Brain microvascular endothelial cell (primary cell): ENCODE results near the gene S100A13.

Source experiments
- DNase-seq: peaks from one replicate; pipeline ENCODE4 v3.0.0-alpha.2; 2020
- H3K27ac ChIP-seq: fragments of 250-450 bp; sonication (Bioruptor Pico); 2 replicates; pipeline ENCODE4 v1.5.1; 2020; ENCODE audit warnings: mild to moderate bottlenecking, moderate library complexity
- H3K27me3 ChIP-seq: fragments of 250-450 bp; sonication (Bioruptor Pico); replicated peaks from 2 replicates; pipeline ENCODE4 v1.5.1; 2020; ENCODE audit warnings: mild to moderate bottlenecking
- H3K36me3 ChIP-seq: fragments of 250-450 bp; sonication (Bioruptor Pico); replicated peaks from 2 replicates; pipeline ENCODE4 v1.5.1; 2020; ENCODE audit warnings: mild to moderate bottlenecking
- H3K4me3 ChIP-seq: 2 replicates; pipeline ENCODE4 v1.5.1; 2011; ENCODE audit warnings: low read depth, mild to moderate bottlenecking, control low read depth, low read length, moderate library complexity
- in situ Hi-C: cut with HindIII; loops from 2 replicates; pipeline ENCODE4 v1.10.0; 2017; ENCODE audit warnings: low sequenced_read_pairs, low pct_ligation_motif_present
- TF ChIP-seq, protein P1 (sequence below): IDR thresholded peaks from 2 replicates; pipeline ENCODE4 v1.5.1; 2011; ENCODE audit warnings: low read depth, mild to moderate bottlenecking, moderate library complexity, low read length, control low read depth, inconsistent platforms; ENCODE audit errors: missing control alignments

S100A13 gene

DNA sequence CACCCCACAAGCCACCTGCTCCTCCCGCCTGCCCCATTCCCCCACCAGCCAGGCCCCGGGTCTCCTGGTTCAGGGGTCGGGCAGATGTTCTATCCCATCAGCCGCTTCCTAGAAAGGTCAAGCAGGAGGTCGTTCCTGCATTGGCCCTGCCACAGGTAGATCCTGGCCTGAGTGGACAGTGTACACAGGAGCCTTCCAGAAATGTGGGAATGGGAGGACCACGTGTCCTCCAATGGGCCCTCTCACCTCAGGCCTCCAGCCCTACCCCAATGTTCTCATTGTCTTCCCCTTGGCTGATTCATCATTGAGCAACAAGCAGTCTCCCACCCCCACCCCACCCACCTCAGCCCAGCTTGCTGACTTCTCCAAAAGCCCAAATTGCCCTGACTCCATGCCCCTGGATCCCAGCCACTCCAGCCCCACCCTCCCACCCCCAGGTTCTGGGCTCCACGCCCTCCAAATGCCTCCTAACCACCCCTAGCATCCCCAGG is 16.4 kb downstream of the S100A13 start:
- DNase-seq: no peak
- H3K4me3 ChIP-seq: no peak overlapping the region
- in situ Hi-C loops: no loop called here

DNA sequence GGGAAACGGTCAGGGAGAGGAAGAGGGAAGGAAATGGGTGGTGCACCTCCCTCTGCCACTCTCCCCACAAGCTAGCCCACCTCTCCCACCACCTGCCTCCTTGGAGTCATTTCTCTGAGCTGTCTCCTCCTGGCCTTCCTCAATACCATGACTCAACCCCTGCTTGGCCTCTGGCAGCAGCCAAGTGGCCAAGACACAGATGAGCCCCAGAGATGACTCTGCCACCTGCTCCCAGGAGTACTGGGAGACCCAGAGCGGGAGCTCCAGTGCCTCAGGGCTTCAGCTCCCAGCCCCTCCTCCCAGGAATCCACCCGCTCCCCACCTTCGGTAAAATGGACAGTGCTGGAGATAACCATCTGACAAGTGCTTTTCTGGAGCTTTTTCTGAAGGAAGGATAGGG is 17.0 kb downstream of the S100A13 start:
- TF ChIP-seq, protein P1, sequence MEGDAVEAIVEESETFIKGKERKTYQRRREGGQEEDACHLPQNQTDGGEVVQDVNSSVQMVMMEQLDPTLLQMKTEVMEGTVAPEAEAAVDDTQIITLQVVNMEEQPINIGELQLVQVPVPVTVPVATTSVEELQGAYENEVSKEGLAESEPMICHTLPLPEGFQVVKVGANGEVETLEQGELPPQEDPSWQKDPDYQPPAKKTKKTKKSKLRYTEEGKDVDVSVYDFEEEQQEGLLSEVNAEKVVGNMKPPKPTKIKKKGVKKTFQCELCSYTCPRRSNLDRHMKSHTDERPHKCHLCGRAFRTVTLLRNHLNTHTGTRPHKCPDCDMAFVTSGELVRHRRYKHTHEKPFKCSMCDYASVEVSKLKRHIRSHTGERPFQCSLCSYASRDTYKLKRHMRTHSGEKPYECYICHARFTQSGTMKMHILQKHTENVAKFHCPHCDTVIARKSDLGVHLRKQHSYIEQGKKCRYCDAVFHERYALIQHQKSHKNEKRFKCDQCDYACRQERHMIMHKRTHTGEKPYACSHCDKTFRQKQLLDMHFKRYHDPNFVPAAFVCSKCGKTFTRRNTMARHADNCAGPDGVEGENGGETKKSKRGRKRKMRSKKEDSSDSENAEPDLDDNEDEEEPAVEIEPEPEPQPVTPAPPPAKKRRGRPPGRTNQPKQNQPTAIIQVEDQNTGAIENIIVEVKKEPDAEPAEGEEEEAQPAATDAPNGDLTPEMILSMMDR: no peak
- Histone ChIP-seq H3K27me3 (no peaks in the 10 kb centered on the region), H3K27ac (no peak overlapping the region), H3K4me3 (no peak overlapping the region), H3K36me3 (peaks cover 9% of the 10 kb centered on the region)
- DNase-seq: no peak
- in situ Hi-C loops: no loop called here

More for the DNA sequence above, 16.4 kb downstream of the S100A13 start:
- TF ChIP-seq, protein P1: no peak
- Histone ChIP-seq H3K27ac (no peak overlapping the region), H3K36me3 (peaks cover 9% of the 10 kb centered on the region), H3K27me3 (no peaks in the 10 kb centered on the region)

DNA sequence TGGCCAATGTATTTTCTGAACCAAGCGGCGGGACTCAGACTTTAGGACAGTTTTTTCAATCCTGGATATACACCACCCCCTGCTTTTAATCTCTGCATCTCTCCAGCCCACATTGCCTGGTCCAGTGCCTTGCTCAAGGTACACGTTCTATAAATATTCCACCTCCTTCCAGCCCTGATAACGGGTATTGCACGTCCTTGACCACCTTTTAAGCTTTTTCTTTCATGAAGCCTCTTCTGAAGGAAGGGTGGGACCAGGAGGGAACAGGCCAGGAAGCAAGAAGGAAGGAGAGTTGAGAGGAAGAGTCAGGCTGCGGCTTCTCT is 17.8 kb downstream of the S100A13 start:
- peak overlapping the region; percentile 56 for H3K4me3 ChIP-seq
- TF ChIP-seq, protein P1: no peak
- no peak for DNase-seq

DNA sequence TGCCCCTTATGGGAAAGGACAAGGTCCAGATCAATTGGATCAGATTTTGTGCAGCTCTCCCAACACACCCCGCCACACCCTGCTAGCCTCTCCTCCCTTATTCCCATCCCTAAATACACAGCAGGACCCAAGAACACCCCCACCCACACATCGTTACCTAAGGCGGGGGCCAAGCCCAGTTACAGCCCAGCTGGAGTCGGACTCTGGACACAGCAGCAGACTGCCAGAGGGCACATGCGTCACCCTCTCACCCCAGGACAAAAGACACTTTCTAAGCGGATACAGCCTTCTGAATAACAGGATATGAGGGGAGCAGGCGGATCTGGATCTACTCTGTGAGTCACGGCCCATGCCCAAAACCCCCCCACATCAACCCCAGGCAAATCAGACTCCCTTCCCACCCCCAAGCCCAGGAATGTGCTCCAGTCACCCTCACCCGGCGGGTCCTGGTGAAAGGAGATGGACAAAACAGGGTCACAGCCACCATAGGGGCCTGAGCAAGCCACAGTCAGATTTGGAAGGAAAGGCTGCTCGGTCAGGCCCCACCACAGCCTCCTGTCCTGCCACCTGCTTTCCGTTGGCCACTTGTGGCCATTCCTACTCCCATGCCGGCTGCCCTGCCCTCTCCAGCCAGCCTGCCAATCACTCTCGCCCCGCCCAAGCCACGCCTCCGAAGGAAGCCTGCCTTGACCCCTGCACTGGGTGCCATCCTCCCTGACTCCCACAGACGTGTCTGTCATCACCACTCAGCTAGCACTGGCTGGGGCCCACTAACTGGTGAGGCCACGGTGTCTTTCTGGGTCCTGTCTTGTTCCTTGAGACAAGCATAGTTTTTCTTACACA is 18.3 kb downstream of the S100A13 start:
- peaks cover 9% of the 10 kb centered on the region for H3K36me3 ChIP-seq
- peak overlapping the region; percentile 78 for H3K27ac ChIP-seq
- no peaks in the 10 kb centered on the region for H3K27me3 ChIP-seq
- in situ Hi-C loops: no loop called here
- peak overlapping the region; percentile 56 for H3K4me3 ChIP-seq
- TF ChIP-seq, protein P1: no peak
- DNase-seq: peak; percentile 92

More for the DNA sequence above, 17.8 kb downstream of the S100A13 start:
- H3K36me3 ChIP-seq: peaks cover 9% of the 10 kb centered on the region
- H3K27ac ChIP-seq: peak overlapping the region; percentile 78
- no peaks in the 10 kb centered on the region for H3K27me3 ChIP-seq
- in situ Hi-C loops: no loop called here

DNA sequence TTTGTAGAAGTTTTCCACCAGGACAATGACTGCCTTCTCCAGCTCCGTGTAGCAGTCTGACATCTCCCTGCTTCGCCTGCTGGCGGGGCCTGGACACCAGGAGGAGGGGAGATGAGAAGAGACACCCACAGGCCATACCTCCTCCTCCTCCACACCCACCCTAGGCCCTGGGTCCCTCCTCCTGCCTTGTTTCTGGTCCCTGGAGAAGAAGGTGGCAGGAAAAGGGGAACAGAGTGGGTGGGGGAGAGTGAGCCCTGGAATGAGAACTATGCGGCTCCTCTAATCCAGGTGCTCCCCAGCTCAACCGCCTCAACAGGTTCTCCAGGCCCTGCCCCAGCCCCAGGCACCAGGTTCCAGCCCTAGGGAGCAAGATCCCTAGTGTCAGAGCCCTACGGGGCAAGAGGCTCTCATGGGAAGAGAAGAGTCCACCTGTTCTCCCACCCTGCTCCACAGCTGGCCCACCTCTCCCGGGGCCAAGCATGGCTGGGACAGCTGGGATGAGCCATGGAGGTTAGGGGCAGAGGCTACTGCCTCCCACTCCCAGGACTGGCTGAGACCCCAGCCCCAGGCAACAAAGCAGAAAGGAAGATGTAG is 19.1 kb downstream of the S100A13 start:
- TF ChIP-seq, protein P1: peak; percentile 1
- DNase-seq: peak; percentile 7
- Histone ChIP-seq H3K4me3 (peak overlapping the region; percentile 56), H3K36me3 (peaks cover 9% of the 10 kb centered on the region), H3K27ac (peak overlapping the region; percentile 78), H3K27me3 (no peaks in the 10 kb centered on the region)
- in situ Hi-C loops: no loop called here
